Limb (tissue), 2 donors: Measurements from ENCODE around the gene GET4.

ENCODE experiments used
- DNase-seq, 2 donors: peaks; one replicate each; pipeline ENCODE4 v3.0.0-alpha.2; 2016; ENCODE audit errors: extremely low spot score in 2 of 2

GET4 gene

GRCh38 chr7:885893-886625 is 9.7 kb downstream of the GET4 start:
- no peak for DNase-seq

GRCh38 chr7:886626-887487 is 10.5 kb downstream of the GET4 start:
- DNase-seq = no peak

DNA sequence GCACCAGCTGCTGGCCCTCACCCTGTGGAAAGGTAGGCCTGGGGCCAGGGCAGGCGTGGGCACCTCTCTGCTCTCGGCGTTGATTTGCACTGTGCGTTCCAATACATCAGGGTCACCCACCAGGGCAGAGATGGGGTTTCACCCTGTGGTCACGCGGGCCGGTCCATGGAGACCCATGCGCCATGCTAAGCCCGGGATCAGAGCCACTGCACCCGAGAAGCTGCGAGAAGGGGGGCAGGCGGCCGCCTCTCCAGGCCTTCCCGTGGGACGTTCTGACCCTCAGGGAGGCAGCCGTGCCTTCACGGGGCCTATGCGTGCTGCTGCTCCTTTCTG is 11.1 kb downstream of the GET4 start:
- no peak for DNase-seq

- DNase-seq = no peak
Observed at GRCh38 chr7:888081-889024, 12.0 kb downstream of the GET4 start.

DNA sequence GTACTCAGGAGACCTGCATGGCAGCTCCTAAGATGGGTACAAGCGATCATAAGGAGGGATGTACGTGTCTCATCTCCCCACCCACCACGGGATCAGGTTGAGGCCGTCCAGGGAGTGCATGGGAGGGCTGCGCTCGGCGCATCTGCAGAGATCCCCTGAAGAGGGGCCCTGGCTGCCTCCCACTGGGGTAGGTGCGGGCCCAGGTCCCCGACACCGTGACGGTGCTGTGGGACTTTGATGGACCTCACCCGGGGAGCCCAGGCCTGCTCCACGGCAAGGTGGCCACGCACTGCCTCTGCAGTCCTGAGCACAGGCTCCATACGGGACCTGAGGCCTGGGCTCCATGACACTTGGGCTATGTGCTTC is 12.7 kb downstream of the GET4 start:
- no peak for DNase-seq

DNA sequence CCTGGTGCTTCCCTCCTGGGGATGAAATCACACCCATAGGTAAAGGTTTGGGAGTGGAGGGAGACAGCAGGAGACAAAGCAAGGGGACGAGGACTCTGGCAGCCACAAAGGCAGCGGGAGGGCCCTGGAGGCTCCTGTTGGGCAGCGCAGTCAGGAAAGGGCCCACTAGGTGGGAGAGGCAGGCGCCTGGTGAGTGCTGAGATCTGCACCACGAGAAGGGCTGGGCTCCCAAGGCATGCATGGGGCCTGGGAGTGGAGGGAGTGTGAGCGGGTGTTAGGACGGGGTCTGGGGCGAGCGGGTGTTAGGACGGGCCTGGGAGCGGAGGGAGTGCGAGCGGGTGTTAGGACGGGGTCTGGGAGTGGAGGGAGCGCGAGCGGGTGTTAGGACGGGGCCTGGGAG is 13.0 kb downstream of the GET4 start:
- DNase-seq = no peak

DNA sequence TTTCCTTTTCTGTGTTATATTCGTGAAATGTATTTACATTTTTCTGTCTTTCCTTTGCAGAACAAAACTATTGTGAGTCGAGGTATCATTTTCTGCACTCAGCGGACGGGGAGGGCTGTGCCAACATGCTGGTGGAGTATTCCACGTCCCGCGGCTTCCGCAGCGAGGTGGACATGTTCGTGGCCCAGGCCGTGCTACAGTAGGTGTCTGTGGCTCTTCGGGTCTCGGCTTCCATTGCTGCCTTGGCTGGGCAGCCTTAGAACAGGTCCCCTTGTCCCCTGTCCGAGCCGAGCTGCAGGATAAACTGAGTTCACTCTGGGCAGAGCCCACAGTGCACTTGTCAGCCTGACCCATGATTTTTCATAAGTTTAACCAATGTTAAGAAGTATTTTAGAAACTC is 14.5 kb downstream of the GET4 start:
- no peak for DNase-seq

- no peak for DNase-seq
Observed at GRCh38 chr7:891291-891690, 14.9 kb downstream of the GET4 start.

- DNase-seq = no peak
Observed at GRCh38 chr7:891805-892204, 15.5 kb downstream of the GET4 start.

DNA sequence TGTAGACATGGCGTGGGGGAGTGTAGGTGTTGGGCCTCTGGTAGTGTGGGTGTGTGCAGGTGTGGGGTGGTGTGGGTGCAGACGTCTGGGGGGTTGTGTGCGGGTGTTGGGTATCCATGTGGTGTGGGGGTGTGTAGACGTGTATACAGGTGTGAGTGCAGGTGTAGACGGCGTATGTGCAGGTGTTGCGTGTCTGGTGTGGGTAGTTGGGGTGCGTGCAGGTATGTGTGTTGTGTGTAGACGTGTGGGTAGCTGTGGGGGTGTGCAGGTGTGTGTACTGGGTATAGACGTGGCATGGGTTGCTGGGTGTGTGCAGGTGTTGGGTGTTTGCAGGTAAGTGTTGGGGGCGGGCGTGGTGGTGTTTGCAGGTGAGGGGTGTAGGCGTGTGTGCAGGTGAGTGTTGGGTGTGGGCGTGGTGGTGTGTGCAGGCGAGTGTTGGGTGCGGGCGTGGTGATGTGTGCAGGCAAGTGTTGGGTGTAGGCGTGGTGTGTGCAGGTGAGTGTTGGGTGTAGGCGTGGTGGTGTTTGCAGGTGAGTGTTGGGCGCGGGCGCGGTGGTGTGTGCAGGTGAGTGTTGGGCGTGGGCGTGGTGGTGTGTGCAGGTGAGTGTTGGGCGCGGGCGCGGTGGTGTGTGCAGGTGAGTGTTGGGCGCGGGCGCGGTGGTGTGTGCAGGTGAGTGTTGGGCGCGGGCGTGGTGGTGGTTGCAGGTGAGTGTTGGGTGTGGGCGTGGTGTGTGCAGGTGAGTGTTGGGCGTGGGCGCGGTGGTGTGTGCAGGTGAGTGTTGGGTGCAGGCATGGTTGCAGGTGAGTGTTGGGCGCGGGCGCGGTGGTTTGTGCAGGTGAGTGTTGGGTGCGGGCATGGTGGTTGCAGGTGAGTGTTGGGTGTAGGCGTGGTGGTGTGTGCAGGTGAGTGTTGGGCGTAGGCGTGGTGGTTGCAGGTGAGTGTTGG is 16.6 kb downstream of the GET4 start:
- no peak for DNase-seq

DNA sequence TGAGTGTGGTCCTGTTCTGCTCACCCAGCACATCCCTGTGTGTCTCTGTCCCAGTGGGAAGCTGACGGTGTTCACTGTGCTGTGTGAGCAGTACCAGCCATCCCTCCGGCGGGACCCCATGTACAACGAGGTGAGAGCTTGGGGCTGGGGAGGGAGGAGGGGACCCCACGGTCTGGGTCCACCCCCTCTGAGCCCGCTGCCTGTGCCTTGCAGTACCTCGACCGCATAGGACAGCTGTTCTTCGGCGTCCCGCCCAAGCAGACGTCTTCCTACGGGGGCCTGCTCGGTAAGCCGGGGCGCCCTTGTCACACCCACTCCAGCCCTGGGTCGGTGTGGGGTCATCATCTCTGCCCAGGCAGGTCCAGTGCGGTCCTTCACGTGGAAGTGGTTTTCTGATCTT is 17.3 kb downstream of the GET4 start:
- DNase-seq = no peak

DNA sequence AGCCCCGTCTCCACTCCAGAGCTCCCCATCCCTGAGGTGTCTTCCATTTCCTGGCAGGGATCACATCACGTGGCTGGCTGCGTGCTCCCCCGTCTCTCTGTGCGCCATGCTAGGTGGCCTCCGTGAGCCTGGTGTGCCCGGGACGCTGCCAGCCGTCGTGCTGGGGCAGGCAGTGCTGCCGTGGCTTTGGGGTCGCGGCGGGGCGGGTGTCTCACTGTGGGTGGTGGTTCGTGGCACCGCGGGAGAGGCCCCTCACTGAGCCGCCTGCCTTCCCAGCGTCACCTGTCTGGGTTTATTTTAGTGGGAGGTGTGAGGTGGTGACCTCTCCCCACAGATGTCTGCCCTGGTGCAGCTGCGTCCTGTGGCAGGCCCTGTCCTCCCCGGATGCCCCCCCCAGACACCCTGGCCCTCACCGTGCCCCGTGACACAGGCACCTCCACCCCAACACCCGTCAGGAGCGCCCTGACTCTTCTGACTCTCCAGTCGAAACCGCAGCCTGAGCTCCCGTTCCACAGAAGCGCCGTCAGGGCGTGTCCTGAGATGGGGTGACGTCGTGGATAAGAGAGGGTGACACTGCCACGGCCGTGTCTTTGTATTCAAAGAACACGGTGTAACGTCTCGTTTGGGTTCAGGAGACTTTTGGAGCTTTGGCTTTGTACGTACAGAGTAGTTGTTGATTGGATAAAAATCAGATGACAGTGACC is 18.0 kb downstream of the GET4 start:
- no peak for DNase-seq

GRCh38 chr7:894927-895450 is 18.6 kb downstream of the GET4 start:
- DNase-seq = no peak

DNA sequence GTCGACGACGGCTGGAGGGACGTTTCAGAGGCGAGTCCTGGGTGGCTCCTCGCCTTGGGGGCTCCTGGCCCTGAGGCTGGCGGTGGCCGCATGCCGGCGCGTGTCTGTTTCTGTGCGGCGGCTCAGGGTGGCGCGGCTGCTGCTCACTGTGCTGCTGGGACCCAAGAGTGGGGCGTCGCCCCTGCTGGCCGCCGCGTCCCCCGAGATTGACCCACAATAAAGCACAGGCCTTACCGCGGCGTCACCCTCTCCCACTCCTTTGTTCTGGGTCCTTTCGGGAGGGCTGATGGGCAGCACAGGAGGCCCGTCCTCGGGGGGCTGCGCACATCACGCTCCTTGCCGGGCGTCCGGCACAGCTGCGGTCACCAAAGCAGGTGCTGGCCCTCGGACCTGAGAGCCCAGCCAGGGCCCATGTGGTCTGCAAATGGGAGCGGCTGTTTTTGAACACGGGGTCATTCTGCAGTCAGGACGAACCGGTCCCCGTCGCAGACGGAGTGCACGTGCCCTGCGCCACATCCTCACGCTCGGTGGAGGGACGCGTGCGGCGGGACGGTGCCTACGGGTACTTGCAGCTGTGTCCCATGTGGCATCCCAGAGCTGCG is 19.2 kb downstream of the GET4 start:
- no peak for DNase-seq

DNA sequence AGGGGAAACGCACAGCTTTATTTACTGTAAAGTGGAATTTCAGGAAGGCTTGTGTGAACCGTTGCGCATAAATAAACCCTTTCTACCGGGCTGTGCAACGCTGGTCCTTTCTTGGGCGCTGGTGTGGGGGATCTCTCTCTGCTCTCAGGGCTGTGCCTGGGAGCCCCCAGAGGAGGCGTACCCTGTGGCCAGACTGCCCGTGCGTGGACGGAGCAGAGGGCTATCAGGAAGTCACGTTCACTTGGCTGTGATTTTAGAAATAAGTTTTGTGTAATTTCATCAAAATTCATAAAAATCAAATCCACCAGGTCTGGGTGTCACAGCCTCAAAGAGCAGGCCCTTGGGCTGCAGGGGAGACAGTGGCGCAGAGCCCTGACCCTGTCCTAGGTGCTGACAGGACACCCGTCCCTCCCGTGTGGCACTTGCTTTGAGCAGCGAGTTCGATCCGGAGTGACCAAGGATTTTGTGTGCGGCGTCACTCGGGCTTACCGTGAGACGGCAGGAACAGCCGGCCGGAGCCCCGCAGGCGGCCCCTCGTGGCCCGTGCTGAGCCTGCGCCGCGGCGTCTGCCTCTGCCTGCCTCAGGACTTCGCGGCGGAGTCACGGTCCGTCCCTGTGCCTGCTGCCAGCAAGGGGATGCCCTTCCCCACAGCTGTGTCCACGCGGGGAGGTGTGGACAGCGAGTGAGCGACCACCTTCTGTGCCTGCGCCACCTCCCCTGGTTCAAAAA is 20.2 kb downstream of the GET4 start:
- no peak for DNase-seq

DNA sequence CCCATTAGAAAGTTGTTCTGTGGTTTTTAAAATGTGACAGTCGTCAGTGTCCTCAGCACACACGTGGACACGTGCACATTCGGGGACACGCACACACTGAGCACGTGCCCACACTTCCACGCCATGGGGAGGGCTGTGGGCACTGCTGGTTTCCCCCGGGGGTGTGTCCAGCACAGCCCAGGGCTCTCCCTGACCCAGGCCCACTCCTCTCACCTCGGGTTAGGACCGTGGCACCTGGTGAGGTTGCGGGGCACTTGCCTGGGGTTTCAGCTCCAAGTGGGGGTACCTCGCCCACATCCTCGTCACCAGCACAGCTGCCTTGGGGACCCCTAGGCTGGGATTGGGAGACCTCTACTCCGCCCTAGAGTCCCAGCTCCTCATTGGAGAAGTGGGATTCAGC is 20.7 kb downstream of the GET4 start:
- no peak for DNase-seq

DNA sequence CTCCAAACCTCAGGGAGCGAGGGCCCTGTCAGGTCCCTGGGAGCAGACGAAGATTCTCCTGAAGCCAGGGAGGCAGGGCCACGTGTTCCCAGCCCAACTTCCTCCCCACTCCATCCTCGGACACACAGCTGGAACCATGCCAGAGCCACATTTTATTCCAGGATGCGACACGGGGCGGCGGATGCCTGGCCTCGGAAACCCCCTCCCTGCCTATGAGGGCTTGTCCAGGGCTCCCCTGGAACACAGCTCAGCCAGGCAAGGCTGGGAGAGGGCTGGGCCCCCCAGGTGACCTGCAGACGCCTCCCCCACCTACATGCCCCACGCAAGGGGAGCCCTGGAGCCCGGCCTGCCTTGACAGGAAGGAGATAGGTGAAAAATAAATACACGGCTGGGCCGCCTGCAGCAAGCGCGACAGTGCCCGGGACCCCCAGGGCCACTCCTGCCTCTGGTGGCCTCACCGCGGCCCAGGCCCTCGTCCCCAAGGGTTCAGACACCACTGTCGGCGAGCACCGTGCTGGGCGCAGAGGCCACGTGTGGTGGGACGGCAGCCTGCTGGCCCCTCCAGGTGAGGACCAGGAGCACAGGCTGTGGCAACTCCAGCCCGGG is 21.5 kb downstream of the GET4 start:
- DNase-seq = no peak

- DNase-seq = no peak
Observed at GRCh38 chr7:898460-898854, 22.1 kb downstream of the GET4 start.
